HG03039 (cell line): ENCODE data around the gene LDAH.

Experiments used
- ATAC-seq: cut with Tn5 transposase; IDR thresholded peaks from one replicate; pipeline ENCODE4 v1.9.1; 2021; ENCODE audit warnings: mild to moderate bottlenecking, moderate library complexity; ENCODE audit not compliant: unreplicated experiment

Gene LDAH

GRCh38 chr2:20641123-20641985 lies 181.5 kb downstream of the LDAH start:
- no peak for ATAC-seq

- ATAC-seq, result no peak
Observed at GRCh38 chr2:20640411-20641122, 182.3 kb downstream of the LDAH start.

GRCh38 chr2:20638646-20639430 lies 184.1 kb downstream of the LDAH start:
- ATAC-seq, result no peak

GRCh38 chr2:20638014-20638413 lies 184.9 kb downstream of the LDAH start:
- ATAC-seq, result no peak

DNA sequence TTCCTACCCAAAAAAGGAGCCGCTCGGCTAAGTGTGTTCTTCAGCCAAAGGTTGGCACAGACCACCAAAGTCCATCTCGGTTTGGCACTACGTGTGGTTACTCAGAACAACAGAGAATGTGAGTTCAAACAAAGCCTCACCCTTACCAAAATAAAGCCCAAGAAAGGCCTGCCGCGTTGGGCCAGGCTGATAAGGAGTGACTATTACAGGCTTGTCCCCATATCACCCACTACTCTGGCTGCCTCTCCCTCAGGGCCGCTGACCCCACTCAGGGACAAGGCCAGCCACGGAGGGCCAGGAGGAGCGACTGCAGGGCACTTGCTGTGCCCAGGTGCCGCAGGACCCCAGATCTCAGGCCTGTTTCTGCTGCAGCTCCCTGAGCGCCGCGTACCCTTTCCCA lies 185.8 kb downstream of the LDAH start:
- ATAC-seq, result no peak

DNA sequence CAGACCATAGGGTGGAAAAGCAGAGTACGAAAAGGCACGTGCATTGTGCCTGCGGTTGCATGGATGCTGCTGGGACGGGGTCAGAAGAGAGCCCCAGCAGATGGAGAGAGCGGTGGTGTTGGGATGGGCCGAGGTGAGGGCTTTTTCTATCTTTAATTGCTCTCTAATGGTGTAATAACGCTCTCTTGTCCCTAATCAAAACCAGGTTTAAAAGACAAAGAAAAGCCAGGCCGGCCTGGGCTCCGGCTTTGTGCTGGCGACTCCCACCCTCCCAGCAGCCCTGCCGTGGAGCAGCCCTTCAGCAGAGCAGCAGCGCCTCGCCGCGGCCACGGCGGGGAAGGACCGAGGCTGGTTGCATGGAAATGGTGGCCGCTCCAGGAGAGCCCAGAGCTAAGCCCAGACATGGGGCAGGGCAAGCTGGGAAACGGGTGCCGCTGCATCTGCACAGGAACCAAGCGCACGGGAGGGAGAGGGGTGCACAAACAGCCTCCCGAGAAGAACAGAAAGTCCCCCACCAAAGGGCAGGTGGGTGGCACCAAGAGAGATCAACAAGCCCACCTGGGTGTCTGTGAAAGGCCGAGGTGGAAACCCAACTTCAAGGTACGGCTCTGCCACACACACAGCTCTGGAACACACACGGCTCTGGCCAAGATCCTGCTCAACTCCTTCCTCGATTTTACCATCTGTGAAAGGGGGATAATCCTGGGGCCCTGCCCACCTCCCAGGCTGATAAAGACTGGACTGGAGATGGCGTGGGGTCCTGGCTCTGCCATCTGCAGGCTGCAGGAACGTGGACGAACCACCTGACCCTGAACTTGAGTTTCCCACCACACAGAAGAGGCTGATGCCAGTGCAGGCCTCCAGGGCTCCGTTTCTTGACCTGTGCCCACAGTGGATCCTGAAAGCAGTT lies 187.0 kb downstream of the LDAH start:
- ATAC-seq, result peak; percentile 80

DNA sequence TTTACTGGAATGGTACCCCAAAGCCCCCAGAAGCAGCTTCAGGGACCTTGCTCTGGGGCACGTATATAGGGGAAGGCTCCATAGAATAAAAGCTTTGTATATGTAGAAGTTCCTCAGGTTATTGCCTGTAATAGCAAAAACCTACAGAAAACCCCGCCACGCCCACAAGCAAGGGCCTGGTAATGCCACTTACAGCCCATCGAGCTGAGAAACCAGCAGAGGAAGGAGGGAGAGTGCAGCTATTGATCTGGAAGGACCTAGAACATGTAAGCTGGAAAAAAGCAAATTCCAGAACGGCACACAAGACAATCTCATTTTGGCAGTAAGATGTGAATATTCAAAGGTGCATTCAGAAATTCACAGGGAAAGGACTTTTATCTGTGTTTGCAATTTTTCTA lies 187.8 kb downstream of the LDAH start:
- ATAC-seq, result no peak

DNA sequence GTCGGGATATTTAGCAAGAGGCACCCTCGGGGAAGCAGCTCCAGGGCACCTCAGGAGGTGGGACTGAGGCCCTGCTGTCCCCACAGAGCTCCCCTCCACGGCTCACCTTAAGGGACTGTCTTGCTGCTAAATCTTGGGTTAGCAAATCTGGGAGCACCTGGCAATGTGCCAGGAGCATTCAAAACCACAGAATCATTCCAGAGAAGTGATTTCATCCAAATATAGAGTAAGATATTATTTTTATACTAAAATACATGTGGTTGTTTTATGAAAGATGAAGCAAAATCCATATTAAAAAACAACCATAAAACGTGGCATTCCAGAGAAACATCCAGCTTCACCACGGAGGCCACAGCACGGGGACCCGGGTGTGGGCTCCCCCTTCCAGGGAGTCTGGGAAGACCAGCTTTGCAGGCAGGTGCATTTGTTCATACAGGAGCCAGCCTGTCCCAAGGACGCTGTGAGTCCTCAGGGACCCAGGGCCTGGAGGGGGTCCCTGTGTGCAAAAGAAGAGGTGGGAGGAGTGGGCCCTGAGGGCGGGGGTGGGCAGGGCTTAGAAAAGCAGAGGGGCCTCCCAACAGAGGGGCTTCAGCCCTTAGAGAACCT lies 188.3 kb downstream of the LDAH start:
- no peak for ATAC-seq
